Activated gamma-delta T cell treated with anti-CD3 and anti-CD28 coated beads, Interleukin-2, amount 50 U/mL, for 16 hours (primary cell): ENCODE results near the gene TMEM231.
"Not testable (repeated sequence)": the region's sequence is repeated elsewhere in the genome, so short reads cannot be mapped to it uniquely, and the experiment has no call there.

ENCODE experiments used
- DNase-seq: peaks from one replicate; pipeline ENCODE4 v3.0.0-alpha.2; 2020; ENCODE audit warnings: low read depth

The TMEM231 gene

GRCh38 chr16:75555707-75556430 is at the start of gene TMEM231:
Gene TMEM231, minus strand, starts transcription at chr16:75556252. Its CDS starts 43 bp downstream, at chr16:75556209.
- peak; percentile 94 for DNase-seq

DNA sequence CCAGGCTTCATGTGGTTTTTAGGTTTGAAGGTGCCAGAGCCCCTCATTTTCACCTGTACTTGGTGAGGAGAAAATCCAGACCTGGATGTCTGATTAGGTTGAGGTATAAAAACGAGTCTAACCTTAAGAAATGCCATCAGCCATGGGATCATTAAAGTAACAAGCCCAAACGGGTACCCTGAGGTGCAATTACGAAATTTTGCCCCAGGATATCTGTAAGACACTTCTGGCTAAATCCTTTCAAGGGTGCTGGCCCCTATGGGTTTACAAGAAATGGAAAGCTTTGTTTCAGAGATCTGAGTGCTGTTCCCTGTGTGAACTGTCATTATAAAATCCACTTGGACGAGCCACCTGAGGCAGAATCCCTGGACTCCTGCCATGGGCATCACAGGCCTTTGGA is 47.2 kb upstream of the TMEM231 start:
- no peak for DNase-seq

DNA sequence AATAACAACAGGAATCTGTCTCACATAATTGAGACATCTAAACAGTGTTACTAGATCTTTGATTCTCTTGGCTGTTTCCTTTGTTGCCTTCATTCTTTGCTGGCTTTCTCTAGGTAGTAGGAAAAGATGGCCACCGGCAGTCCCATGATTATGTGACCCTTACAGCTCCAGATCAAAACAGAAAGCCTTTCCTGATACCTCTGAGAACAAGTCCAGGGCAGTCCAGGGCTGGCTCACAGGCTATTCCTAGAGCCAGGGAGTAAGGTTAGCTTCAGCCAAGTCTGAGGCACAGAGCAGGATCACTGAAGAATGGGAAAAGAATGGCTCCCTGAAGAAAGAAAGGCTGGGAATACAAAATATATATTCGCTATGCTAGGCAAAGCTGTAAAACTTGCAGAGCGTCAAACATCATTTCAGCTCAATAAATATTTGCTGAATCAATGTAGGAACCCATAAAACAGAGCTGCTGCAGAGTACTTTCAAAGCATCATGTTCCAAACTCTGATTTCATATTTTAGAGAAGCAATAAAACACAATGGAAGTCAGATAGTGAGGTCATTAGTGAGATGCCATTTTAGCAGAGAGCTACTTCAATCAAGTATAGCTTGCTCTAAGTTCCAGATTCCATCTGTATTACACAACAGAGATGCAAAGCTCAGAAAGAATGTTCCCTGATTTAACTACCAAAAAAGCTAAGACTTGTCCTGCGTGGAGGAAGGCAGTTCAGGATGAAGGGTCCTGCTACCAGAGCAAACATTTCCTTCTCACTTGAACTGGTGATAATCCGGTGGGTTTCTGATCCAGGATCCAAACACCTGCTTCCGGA is 43.6 kb upstream of the TMEM231 start:
- no peak for DNase-seq

DNA sequence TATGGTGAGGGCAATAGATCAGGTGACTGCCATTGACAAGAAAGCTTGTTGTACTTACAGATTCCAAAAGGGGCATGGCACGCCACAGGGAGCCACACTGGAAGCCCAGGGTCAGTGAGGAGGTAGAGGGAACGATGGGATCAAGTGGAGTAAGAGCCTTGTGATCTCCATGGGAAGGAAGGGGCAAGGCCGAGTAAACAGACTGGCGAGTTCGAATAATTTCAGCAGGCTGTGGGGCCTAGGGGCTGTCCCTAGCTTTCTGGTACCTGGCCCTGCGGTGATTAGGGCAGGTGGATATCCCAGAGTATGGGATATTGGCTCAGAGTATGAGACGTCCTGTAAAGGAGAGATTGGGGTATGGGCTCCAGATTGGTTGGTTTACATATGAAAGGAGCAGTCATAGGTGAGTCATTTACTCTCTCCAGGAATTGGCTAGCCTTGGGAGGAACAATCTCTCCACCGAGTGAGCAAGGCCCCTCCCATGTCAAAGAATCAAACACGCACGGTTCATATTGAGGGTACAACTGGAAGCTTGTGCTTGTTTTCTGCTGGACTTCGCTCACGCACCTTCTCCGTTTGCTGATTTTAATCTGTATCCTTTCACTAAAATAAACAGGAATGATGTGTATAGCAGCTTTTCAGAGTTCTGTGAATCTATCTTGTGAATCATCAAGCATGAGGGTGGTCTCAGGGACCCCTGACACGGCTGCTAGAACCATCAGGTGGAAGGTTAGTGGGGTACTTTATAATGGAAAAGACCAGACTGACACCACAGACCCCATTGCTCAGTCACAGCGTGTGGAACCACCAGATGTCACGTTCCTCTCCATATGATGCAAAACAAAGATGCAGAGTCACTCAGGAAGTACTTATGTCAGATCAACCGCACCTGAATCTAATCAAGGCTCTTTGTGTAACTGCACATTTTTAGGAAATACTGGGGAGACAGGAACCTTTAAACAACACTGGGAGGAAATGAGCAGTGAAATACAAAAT is 38.1 kb upstream of the TMEM231 start:
- no peak for DNase-seq

DNA sequence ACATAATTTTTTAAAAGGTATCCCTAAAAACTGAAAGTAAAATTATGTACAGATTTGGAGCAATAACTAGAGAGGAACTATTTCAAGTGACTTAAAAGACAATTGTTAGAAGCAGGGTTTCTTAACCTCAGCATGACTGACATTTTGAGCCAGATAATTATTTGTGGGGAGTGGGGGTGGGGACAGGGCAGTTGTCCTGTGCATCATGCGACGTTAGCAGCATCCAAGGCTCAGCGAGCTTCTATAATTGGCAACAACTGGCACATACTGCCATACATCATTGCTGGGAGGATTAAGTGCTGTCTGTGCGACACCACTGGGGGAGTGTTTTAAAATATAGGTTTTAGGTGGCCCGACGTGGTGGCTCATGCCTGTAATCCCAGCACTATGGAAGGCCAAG is 37.3 kb upstream of the TMEM231 start:
- DNase-seq = no peak

DNA sequence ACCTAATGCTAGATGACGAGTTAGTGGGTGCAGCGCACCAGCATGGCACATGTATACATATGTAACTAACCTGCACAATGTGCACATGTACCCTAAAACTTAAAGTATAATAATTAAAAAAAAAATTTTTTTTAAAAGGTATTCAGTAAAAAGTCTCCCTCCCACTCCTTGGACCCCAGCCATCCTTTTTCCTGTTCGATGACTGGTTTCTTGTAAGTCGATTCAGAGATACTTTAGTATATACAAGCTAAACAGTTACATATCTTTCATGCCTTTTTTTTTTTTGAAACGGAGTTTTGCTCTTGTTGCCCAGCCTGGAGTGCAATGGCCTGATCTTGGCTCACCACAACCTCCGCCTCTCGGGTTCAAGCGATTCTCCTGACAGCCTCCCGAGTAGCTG is 35.9 kb upstream of the TMEM231 start:
- not testable (repeated sequence) for DNase-seq

- no peak for DNase-seq
Measured at GRCh38 chr16:75590920-75591843, 35.1 kb upstream of the TMEM231 start.

DNA sequence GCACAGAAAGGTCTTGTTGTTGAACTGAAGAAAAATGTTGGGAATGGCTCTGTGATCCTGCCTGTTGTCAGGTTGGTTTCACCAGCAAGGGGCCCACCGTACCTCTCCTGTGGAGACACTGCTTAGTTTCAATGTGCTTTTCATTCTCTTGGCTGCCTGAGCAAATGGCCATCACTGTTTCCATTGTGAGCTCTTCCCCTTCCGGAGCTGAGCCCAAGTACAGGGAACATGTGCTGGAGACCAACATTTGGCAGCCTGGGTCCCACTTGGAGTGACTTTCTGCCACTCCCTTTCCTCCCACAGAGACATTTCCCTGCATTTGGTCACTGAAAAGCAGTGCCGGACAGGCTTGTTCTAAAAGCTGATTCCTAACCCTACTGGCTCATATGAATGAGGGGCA is 33.3 kb upstream of the TMEM231 start:
- DNase-seq = no peak

DNA sequence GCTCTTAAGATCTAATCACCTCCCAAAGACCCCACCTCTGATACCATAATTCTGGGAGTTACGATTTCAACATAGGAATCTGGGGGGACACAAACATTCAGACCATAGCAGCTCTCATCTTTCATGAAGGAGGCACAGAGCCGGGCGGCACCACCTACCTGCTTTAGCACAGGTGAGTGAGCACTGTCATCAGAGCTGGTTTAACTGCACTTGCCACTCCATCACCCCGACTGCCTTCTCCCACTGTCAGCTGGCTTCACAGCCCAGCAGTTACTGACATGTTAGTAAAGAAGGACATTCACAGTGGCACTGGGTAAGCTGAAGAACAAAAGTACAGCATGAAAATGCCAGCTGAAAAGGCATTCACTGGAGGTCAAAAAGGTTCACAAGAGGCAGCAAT is 32.7 kb upstream of the TMEM231 start:
- no peak for DNase-seq

DNA sequence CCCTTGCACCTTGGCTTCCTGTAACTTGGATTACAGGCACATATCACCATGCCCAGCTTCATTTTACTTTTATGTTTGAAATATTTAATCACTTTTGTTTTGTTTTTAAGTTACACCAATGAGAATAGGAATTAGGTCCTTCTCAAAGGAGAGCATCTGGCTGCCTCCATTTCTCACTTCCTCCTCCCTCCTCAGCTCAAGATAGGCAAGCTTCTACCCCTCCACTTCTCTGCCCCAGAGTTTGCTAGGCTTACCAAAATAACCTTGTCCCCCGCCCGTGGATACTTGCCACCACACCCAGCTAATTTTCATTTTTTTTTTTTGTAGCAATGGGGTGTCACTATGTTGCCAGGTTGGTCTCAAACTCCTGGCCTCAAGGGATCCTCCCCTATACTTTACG is 28.1 kb upstream of the TMEM231 start:
- DNase-seq = no peak

DNA sequence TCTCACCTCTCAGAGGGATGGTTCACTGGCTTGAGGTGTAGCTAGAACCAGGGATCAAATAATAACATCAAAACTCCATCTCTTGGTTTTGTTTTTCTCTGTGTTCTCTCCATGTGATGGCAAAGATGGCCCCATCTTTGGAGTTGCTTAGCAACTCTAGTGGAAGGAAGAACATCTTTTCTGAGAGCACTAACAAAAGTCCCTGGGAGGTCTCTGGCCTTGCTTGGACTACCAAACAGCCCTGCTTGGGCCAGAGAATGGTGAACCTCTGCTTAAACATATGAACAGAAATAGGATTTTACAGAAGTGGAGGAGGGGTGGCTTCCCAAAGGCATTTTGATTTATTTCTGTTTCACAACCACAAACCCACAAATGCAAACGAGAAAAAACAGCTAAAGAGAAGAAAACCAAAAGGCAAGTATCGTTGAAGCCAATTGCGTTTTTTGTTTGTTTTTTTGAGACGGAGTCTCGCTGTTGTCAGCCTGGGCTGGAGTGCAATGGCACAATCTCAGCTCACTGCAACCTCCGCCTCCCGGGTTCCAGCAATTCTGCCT is 23.3 kb upstream of the TMEM231 start:
- no peak for DNase-seq

- DNase-seq = no peak
Measured at GRCh38 chr16:75578725-75579124, 22.7 kb upstream of the TMEM231 start.

- DNase-seq = no peak
Measured at GRCh38 chr16:75578212-75578611, 22.2 kb upstream of the TMEM231 start.

DNA sequence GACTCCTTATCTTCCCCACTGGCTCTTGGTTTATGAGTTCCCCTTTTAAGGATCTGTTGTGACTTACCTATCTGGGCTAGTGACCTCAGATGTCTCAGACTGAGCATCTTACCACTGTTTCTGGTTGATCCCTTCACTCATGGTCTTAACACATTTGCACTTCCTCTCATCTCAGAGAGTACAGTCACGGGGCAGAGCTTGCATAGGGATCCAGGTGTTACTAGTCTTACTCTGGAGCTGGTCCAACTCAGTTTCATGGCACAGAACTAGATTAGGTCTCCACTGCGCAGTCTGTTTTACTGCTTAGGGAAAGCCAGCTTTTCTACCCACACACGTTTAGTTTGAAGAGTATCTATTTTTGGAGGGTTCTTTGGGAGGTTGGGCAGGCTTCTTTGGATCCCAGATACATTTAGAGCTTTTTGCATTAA is 20.3 kb upstream of the TMEM231 start:
- no peak for DNase-seq

DNA sequence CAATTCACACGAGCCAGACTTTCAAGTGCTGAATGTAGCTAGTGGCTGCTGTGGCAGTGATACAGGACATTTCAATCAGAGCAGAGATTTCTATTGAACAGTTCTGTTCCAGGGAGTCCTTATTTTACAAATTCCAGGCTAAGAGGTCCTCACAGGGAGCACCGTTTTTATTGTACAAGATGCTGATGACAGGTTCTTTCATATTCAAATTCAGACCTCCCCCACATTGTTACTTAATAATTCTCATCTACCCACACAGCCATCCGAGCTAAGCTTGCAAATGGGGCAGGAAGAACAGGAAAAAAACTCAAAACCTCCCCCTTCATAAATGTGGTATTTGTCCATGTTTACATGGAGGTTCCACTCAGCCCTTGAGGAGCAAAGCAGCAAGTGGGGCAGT is 19.9 kb upstream of the TMEM231 start:
- no peak for DNase-seq

DNA sequence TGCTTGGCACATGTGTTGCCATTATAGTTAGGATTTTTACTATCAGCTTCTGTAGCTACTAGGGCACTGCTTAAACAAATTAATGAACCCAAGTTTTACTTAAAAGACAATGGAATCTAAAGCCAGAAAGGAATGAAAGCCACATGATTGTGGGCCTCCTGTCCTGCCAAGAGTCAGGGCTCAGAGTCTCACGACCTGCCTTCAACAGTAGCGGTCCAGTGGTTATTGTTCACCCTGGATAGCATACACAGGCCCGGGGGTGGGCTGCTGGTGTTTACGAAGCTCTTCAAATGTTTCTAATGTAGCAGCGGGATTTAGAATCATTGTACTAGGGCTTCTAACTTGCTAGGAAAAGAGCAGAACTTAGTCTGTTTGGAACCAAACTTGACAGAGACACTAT is 17.9 kb upstream of the TMEM231 start:
- no peak for DNase-seq

DNA sequence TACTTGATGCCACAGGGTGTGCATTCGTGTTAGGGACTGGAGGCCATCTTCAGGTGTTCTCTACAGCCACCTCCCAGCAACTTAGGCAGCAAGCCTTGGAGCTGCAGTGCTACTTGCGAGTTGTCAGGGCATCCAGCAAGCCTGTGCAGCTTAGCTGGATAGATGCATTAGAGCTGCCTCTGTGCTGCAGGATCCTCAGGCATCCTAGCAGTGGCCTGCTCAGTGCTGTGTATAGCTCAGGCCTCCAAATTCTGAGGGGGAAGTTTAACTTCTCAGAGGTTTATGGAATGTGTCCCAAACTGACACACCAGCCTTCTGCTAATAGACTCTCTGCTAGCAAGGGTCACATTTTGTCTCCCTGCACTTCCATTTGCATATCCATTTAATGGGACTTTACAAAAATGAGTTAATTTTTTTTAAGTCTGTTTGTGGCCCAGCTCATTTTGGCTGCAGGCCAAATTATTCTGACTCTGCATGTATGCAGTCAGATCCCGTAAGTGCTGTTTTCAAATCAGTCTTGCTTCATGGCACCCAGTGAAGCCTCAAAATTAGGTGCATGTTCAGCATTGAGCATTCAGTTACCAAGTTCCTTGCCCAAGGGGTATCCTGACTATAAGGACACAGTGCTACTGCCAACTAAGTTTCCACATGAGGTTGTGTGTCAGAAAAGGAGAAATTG is 17.0 kb upstream of the TMEM231 start:
- DNase-seq = no peak

DNA sequence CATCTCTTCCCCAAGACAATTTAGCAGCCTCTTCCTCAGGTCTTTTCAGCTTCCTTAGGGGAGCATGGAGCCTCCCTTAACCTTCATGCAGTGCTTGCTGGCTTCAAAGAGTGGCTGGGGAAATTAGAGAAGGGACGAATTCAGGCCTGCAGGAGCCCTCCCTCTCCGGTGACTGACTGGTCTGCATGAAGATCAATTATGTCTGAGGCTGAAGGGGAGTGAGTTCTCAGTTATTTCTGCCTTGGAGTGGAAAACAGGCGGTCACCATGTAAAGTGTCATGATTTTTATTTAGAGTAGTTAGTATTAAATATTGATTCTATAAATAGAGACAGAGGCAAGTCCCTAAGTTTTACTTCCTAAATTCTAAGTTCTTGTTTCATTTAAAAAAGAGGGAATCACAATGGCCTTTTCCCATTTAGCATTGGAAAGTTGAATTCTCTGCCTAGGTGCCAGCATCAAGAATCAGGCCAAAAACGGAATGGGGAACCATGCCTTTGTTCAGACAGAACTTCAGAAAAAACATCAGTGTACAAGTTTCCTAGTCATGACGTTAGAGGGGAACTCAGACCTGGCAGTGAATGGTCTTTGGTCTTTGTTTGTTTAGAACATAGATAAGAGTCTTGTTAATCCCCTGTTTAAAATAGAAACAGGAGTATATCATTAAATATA is 14.5 kb upstream of the TMEM231 start:
- DNase-seq = no peak

DNA sequence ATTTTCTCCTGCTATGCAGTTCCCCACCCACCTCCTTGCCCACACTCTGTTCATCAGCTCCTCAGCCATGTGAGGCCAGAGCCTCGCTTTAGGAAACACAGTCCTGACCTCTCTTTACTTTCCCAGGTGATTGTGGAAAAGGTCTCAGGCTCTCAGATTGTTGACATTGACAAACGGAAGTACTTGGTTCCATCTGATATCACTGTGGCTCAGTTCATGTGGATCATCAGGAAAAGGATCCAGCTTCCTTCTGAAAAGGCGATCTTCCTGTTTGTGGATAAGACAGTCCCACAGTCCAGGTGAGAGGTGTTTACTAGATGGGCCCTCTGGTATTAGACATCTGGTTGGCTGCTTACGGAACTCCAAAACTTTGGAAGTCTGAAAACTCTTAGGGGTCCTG is 11.9 kb upstream of the TMEM231 start:
- no peak for DNase-seq
